H9 (cell line): Measurements from ENCODE around the gene TRIO. TPM values are rescaled to one million over a fixed set of nuclear protein-coding genes. Genes with fewer than 3 reads are reported as not detected.
A peak's percentile ranks its signal among the peaks of the same experiment; 100 is the strongest.

Experiments
- DNase-seq: peaks from one replicate; pipeline ENCODE4 v3.0.0-alpha.2; 2017
- H2AFZ ChIP-seq: one replicate; pipeline ENCODE4 v1.6.1; 2013; ENCODE audit warnings: mild to moderate bottlenecking, low read length, control low read depth, moderate library complexity
- H2AK5ac ChIP-seq: 2 replicates; pipeline ENCODE4 v1.6.1; 2013; ENCODE audit warnings: low read length, control low read depth, mixed read lengths; ENCODE audit not compliant: insufficient read length
- H2BK120ac ChIP-seq: one replicate; pipeline ENCODE4 v1.6.1; 2013; ENCODE audit warnings: low read depth, mild to moderate bottlenecking, low read length, control low read depth, inconsistent platforms; ENCODE audit not compliant: poor library complexity, severe bottlenecking
- H2BK12ac ChIP-seq: 2 replicates; pipeline ENCODE4 v1.6.1; 2013; ENCODE audit warnings: low read length, control low read depth, mixed read lengths, low read depth; ENCODE audit not compliant: insufficient read length
- H2BK15ac ChIP-seq: 2 replicates; pipeline ENCODE4 v1.6.1; 2013; ENCODE audit warnings: low read depth, low read length, control low read depth
- H2BK20ac ChIP-seq: one replicate; pipeline ENCODE4 v1.6.1; 2013; ENCODE audit warnings: low read depth, mild to moderate bottlenecking, low read length, control low read depth, inconsistent platforms; ENCODE audit not compliant: poor library complexity, severe bottlenecking
- H2BK5ac ChIP-seq: 2 replicates; pipeline ENCODE4 v1.6.1; 2013; ENCODE audit warnings: low read length, control low read depth, mixed read lengths; ENCODE audit not compliant: insufficient read length
- H3K14ac ChIP-seq: 2 replicates; pipeline ENCODE4 v1.6.1; 2013; ENCODE audit warnings: low read length, control low read depth; ENCODE audit not compliant: insufficient read depth
- H3K18ac ChIP-seq: 2 replicates; pipeline ENCODE4 v1.6.1; 2013; ENCODE audit warnings: low read depth, mild to moderate bottlenecking, mixed read lengths, low read length, control low read depth; ENCODE audit not compliant: insufficient read length
- H3K23ac ChIP-seq: 2 replicates; pipeline ENCODE4 v1.6.1; 2013; ENCODE audit warnings: low read length, control low read depth, mixed read lengths, low read depth; ENCODE audit not compliant: insufficient read length
- H3K23me2 ChIP-seq: 2 replicates; pipeline ENCODE4 v1.6.1; 2013; ENCODE audit warnings: low read depth, mild to moderate bottlenecking, mixed read lengths, low read length, control low read depth; ENCODE audit not compliant: insufficient read length, poor library complexity, severe bottlenecking
- H3K27ac ChIP-seq: 2 replicates; pipeline ENCODE4 v1.5.1; 2013; ENCODE audit warnings: low read length, control low read depth, mixed read lengths, low read depth; ENCODE audit not compliant: insufficient read length
- H3K27me3 ChIP-seq: 2 replicates; pipeline ENCODE4 v1.6.1; 2013; ENCODE audit warnings: low read length, control low read depth, inconsistent platforms; ENCODE audit not compliant: insufficient read depth
- H3K4ac ChIP-seq: 2 replicates; pipeline ENCODE4 v1.6.1; 2013; ENCODE audit warnings: low read depth, mild to moderate bottlenecking, control low read depth, inconsistent platforms, low read length, moderate library complexity
- H3K4me1 ChIP-seq: 2 replicates; pipeline ENCODE4 v1.6.1; 2013; ENCODE audit warnings: low read length, control low read depth, inconsistent platforms; ENCODE audit not compliant: insufficient read depth
- H3K4me2 ChIP-seq: 2 replicates; pipeline ENCODE4 v1.6.1; 2013; ENCODE audit warnings: low read length, control low read depth, mixed read lengths; ENCODE audit not compliant: insufficient read length, insufficient read depth
- H3K56ac ChIP-seq: 2 replicates; pipeline ENCODE4 v1.6.1; 2013; ENCODE audit warnings: low read depth, mild to moderate bottlenecking, mixed read lengths, low read length, control low read depth; ENCODE audit not compliant: insufficient read length
- H3K79me1 ChIP-seq: 2 replicates; pipeline ENCODE4 v1.6.1; 2013; ENCODE audit warnings: low read depth, mild to moderate bottlenecking, moderate library complexity, low read length, control low read depth, inconsistent platforms; ENCODE audit not compliant: insufficient read depth, poor library complexity, severe bottlenecking
- H3K79me2 ChIP-seq: 2 replicates; pipeline ENCODE4 v1.6.1; 2013; ENCODE audit warnings: low read length, control low read depth, inconsistent platforms; ENCODE audit not compliant: insufficient read depth
- H3K9ac ChIP-seq: 2 replicates; pipeline ENCODE4 v1.6.1; 2013; ENCODE audit warnings: low read length, control low read depth, mixed read lengths; ENCODE audit not compliant: insufficient read length; ENCODE audit errors: extremely low read depth
- H3K9me3 ChIP-seq: one replicate; pipeline ENCODE4 v1.6.1; 2013; ENCODE audit warnings: low read depth, low read length, inconsistent platforms; ENCODE audit not compliant: control insufficient read depth
- H3T11ph ChIP-seq: one replicate; pipeline ENCODE4 v1.6.1; 2013; ENCODE audit warnings: mild to moderate bottlenecking, low read length, control low read depth, inconsistent platforms
- H4K20me1 ChIP-seq: one replicate; pipeline ENCODE4 v1.6.1; 2013; ENCODE audit not compliant: control insufficient read depth, insufficient read length, insufficient read depth
- H4K5ac ChIP-seq: 2 replicates; pipeline ENCODE4 v1.6.1; 2013; ENCODE audit warnings: low read depth, mild to moderate bottlenecking, mixed read lengths, low read length, control low read depth; ENCODE audit not compliant: insufficient read length
- H4K8ac ChIP-seq: replicated peaks from 2 replicates; pipeline ENCODE4 v1.6.1; 2013; ENCODE audit warnings: low read length, control low read depth, mixed read lengths, low read depth; ENCODE audit not compliant: insufficient read length
- H4K91ac ChIP-seq: 2 replicates; pipeline ENCODE4 v1.6.1; 2013; ENCODE audit warnings: low read depth, mild to moderate bottlenecking, moderate library complexity, mixed read lengths, low read length, control low read depth; ENCODE audit not compliant: insufficient read length
- H3K27ac Mint-ChIP-seq, 3 experiments: 2 replicates in 2 of 3; 3 replicates in 1 of 3; pipeline ENCODE4 v1.8.0; 2020 to 2021; ENCODE audit warnings: mixed read lengths in 3 of 3, mild to moderate bottlenecking in 1 of 3, moderate library complexity in 1 of 3
- H3K27me3 Mint-ChIP-seq: 2 replicates; pipeline ENCODE4 v1.8.0; 2021; ENCODE audit warnings: low read depth, mild to moderate bottlenecking, moderate library complexity, mixed read lengths
- H3K36me3 Mint-ChIP-seq, 3 experiments: 2 replicates in 2 of 3; 3 replicates in 1 of 3; pipeline ENCODE4 v1.8.0; 2020 to 2021; ENCODE audit warnings: low read depth in 3 of 3, mixed read lengths in 3 of 3; ENCODE audit not compliant: insufficient read depth in 1 of 3
- H3K4me1 Mint-ChIP-seq, 2 experiments: 2 replicates each; pipeline ENCODE4 v1.8.0; 2020; ENCODE audit warnings: mixed read lengths in 2 of 2
- H3K4me3 Mint-ChIP-seq, 2 experiments: 2 replicates in 1 of 2; 3 replicates in 1 of 2; pipeline ENCODE4 v1.8.0; 2020 to 2021; ENCODE audit warnings: mild to moderate bottlenecking in 2 of 2, mixed read lengths in 2 of 2, moderate library complexity in 1 of 2
- H3K9me3 Mint-ChIP-seq, 2 experiments: 2 replicates in 1 of 2; 3 replicates in 1 of 2; pipeline ENCODE4 v1.8.0; 2020; ENCODE audit warnings: mild to moderate bottlenecking in 2 of 2, mixed read lengths in 2 of 2, moderate library complexity in 1 of 2
- WGBS: extraction: QIAGEN DNeasy Blood & Tissue Kit; methylation state at CpG from one replicate; pipeline ENCODE4 v1.1.7; 2013; ENCODE audit warnings: missing lambda C conversion rate, low lambda C conversion rate, mixed read lengths; ENCODE audit not compliant: insufficient read length; ENCODE audit errors: extremely low coverage; 5-methylcytosine and 5-hydroxymethylcytosine counted together
- total RNA-seq: library from RNA; stranded (reverse); gene quantifications from 2 replicates; pipeline ENCODE4 v1.2.1, GENCODE V29; 2021
- TF ChIP-seq, protein P1 (sequence below): fragments of 200-600 bp; sonication (generic); conservative IDR thresholded peaks from 3 replicates; pipeline ENCODE4 v1.8.0; 2021; ENCODE audit warnings: antibody characterized with exemption, mild to moderate bottlenecking

The TRIO gene
- total RNA-seq, 1 experiment from 2014 or later: 87.8 TPM

DNA sequence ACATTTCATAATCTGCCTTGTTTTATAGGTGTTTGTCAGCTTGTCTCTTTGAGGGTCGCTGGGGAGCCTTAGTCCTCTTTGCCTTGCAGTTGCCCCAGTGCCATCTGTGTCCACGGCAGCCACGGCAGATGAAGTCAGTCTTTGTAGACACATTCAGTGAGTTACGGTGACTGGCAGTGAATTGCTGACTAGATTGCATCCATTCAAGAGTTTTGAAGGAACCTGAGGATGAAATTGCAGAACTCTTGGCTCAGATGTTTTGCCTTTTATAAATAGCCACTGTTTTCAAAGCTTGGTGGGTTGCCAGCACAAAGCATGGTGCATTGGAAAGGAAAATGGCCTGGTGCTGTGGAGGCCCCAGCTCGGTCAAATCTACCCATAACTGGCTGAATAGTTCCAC, 125.6 kb downstream of the TRIO start:
- no peak overlapping the region for H2BK5ac ChIP-seq
- no peak overlapping the region; the same call in 1 of the 2 replicates for H3K14ac ChIP-seq
- peaks cover 0 to 5% (median 3%) of the 10 kb centered on the region in 3 experiments; a peak in 5 of 7 replicates for H3K36me3 Mint-ChIP-seq
- no peak overlapping the region for H3K4me3 Mint-ChIP-seq
- H3K9me3 Mint-ChIP-seq: no peaks in the 10 kb centered on the region
- no peak overlapping the region for H2BK12ac ChIP-seq
- no peak overlapping the region for H2BK15ac ChIP-seq
- no peak overlapping the region for H4K91ac ChIP-seq
- no peaks in the 10 kb centered on the region for H4K20me1 ChIP-seq
- peaks cover 55 to 58% of the 10 kb centered on the region in 2 experiments for H3K4me1 Mint-ChIP-seq
- no peak overlapping the region for H2AFZ ChIP-seq
- H3K27me3 ChIP-seq: no peaks in the 10 kb centered on the region
- no peak overlapping the region for H3T11ph ChIP-seq
- WGBS: no CpG with 5 or more reads among the region's 5 CpGs
- no peak overlapping the region for H3K9ac ChIP-seq
- no peak overlapping the region for H2BK120ac ChIP-seq
- no peak overlapping the region for H2BK20ac ChIP-seq
- H3K9me3 ChIP-seq: no peaks in the 10 kb centered on the region
- H3K27ac ChIP-seq: peak overlapping the region; percentile 73
- TF ChIP-seq, protein P1, sequence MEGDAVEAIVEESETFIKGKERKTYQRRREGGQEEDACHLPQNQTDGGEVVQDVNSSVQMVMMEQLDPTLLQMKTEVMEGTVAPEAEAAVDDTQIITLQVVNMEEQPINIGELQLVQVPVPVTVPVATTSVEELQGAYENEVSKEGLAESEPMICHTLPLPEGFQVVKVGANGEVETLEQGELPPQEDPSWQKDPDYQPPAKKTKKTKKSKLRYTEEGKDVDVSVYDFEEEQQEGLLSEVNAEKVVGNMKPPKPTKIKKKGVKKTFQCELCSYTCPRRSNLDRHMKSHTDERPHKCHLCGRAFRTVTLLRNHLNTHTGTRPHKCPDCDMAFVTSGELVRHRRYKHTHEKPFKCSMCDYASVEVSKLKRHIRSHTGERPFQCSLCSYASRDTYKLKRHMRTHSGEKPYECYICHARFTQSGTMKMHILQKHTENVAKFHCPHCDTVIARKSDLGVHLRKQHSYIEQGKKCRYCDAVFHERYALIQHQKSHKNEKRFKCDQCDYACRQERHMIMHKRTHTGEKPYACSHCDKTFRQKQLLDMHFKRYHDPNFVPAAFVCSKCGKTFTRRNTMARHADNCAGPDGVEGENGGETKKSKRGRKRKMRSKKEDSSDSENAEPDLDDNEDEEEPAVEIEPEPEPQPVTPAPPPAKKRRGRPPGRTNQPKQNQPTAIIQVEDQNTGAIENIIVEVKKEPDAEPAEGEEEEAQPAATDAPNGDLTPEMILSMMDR: no peak
- H3K4me1 ChIP-seq: peaks cover 13% of the 10 kb centered on the region
- no peak overlapping the region for H3K18ac ChIP-seq
- peak overlapping the region; percentile 6 for H3K4me2 ChIP-seq
- no peaks in the 10 kb centered on the region for H3K27me3 Mint-ChIP-seq
- H3K56ac ChIP-seq: no peak overlapping the region
- H3K27ac Mint-ChIP-seq: peak overlapping the region; percentile 53 to 96 (median 94); a peak in 6 of 7 replicates
- H3K79me2 ChIP-seq: peaks cover 13% of the 10 kb centered on the region; the same call in 1 of the 2 replicates
- DNase-seq: no peak
- no peak overlapping the region for H2AK5ac ChIP-seq
- no peak overlapping the region for H4K5ac ChIP-seq
- H3K23me2 ChIP-seq: no peaks in the 10 kb centered on the region
- no peak overlapping the region for H3K23ac ChIP-seq
- H4K8ac ChIP-seq: no peak overlapping the region
- no peaks in the 10 kb centered on the region for H3K79me1 ChIP-seq
- H3K4ac ChIP-seq: no peak overlapping the region
